HG03196 (cell line): ENCODE data around the gene DSG4.
"Not testable (repeated sequence)": the region's sequence is repeated elsewhere in the genome, so short reads cannot be mapped to it uniquely, and the experiment has no call there.

Experiments used
- ATAC-seq: cut with Tn5 transposase; IDR thresholded peaks from one replicate; pipeline ENCODE4 v1.9.1; 2021; ENCODE audit not compliant: unreplicated experiment

DSG4 gene

DNA sequence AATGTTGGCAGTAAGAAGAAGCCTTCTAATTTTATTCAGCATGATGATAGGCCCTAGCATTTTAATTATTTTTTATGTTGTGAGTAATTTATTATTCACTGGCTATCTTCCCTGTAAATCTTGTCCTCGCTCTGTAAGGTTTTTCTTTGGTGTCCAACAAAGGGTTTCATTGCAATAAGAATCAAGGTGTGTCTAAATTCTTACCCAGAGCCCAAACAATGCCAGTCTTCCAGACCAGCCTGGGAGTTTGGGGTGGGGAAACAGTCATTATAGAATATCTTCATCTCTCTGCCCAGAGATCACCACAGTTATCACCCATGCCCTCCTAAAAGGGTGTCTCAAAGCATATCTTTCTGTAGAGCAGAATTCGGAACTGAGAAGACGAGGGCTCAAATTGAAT, at the start of gene DSG4:
Gene DSG4 (plus strand): TSS at position 301 of the 400 bp plus-strand sequence. CDS start 135 bp downstream, outside the sequence.
- ATAC-seq = no peak

DNA sequence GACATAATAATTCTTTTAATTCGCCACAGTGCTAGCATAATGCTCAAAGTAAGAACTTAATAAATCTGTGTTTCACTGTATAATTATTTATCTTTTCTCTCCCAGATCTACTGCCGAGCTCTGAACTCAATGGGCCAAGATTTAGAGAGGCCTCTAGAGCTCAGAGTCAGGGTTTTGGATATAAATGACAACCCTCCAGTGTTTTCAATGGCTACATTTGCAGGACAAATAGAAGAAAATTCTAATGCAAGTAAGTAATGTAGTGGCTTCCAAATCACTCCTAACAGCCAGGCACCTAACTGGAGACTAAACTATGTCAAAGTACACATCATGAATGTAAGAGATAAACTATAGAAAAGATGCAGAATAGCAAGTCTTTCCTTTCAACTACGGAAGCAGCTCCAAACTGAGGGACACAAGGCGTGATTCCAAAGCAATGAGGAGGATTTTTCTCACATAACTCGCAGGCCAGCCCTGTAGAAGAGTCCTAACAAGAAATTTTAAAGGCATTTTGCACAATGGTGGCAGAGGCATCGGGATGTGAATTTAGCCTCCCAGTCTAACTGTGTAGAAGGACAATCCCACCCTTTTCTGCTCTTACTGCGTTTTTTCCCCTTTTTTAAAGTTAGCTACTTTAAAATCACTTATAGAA, 46.7 kb upstream of the DSG4 start:
- no peak for ATAC-seq

GRCh38 chr18:31343454-31343853, 33.1 kb upstream of the DSG4 start:
- no peak for ATAC-seq

- ATAC-seq = not testable (repeated sequence)
Measured at GRCh38 chr18:31353336-31353735, 23.2 kb upstream of the DSG4 start.

- no peak for ATAC-seq
Measured at GRCh38 chr18:31354990-31355389, 21.6 kb upstream of the DSG4 start.

DNA sequence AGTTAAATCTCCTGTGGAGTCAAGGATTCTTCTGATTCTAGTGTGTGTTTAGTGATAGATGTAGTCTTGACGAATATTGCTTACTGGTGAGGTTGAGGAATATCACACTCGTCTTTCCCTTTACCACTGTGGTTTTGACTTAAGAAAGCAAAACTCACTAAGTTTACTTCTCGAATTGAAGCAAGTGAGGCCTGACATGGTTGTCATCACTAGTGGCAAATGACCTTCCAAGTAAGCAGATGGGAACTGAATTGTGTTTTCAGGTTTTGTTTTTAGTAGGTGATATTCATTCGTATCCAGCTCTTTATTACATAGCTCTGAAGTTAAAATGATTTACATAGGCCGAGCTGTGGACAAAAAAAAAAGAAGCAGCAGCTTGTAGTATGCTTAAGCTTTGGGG, 20.6 kb upstream of the DSG4 start:
- no peak for ATAC-seq

DNA sequence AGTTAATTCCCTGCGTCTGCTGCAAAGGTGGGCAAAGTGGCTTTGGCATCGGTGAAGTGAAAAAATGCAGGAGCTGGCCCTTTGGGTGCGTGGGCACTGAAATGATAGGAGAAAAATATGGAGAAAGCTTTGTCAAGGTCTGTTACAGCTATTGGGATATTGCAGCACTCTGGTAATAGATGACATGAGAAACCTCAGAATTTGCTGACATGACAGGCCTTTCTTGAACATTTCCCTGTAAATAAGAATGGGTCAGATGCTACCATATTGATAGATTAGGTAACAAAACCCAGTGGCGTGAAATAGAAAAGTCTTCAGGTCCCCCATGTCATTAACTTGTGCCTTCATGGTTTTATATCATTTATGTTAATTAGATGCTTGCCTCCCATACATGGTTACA, 12.4 kb upstream of the DSG4 start:
- ATAC-seq = no peak

GRCh38 chr18:31369478-31369877, 7.1 kb upstream of the DSG4 start:
- no peak for ATAC-seq

- no peak for ATAC-seq
Measured at GRCh38 chr18:31371989-31372388, 4.6 kb upstream of the DSG4 start.

DNA sequence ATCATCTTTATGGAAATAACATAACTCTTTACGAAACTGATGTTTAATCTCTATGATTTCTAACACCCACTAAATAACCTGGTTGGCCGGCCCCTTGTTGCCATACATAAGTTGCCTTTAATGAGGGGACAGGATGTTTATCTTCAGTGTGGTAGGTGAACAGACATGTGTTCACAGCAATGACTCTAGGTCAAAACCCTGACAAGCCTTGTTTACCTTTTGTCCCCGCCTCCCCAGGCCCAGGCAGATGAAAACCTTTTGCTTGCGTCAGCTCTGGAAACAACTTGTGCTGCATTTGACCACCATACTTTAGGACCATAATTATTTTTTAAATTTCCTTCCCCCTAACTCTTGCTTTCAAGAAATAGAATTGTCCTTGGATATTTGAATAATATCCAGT, 2.9 kb upstream of the DSG4 start:
- ATAC-seq = no peak

GRCh38 chr18:31380912-31381311, 4.3 kb downstream of the DSG4 start:
- ATAC-seq = no peak

DNA sequence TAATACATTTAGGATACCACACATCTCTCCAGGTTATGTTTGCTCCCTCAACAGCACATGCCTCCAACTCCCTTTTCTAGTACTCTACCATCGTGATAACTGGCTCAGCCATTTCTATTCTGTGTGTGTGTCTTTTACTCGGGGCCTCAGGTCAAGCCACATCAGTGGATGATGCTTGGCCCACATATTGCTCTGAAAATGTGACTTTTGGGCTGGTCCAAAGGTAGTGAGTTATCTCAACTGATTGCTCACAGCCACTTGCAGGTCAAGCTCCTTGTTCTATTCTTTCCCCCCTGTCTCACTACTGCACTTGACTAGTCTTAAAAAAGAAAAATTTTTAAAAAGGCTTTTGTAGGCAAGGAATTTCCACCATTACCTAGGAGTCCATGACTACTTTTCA, 5.5 kb downstream of the DSG4 start:
- no peak for ATAC-seq

DNA sequence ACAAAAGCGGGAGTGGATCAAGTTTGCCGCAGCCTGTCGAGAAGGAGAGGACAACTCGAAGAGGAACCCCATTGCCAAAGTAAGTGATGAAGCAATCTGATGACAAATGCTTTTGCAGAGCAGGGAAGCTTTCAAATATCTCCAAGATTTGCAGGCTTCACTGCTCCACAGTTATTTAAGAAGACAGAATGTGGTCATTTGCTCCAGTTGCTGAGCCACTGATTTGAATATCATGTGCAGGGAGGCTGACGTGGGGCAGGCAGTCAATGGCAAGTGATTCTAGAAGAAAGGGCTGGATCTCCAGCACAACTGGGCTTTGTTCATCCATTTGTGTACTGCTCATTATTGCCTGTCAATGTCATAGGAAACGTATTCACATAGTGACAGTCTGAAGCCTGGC, 10.2 kb downstream of the DSG4 start:
- ATAC-seq = no peak

- ATAC-seq = no peak
Measured at GRCh38 chr18:31393286-31393685, 16.7 kb downstream of the DSG4 start.

DNA sequence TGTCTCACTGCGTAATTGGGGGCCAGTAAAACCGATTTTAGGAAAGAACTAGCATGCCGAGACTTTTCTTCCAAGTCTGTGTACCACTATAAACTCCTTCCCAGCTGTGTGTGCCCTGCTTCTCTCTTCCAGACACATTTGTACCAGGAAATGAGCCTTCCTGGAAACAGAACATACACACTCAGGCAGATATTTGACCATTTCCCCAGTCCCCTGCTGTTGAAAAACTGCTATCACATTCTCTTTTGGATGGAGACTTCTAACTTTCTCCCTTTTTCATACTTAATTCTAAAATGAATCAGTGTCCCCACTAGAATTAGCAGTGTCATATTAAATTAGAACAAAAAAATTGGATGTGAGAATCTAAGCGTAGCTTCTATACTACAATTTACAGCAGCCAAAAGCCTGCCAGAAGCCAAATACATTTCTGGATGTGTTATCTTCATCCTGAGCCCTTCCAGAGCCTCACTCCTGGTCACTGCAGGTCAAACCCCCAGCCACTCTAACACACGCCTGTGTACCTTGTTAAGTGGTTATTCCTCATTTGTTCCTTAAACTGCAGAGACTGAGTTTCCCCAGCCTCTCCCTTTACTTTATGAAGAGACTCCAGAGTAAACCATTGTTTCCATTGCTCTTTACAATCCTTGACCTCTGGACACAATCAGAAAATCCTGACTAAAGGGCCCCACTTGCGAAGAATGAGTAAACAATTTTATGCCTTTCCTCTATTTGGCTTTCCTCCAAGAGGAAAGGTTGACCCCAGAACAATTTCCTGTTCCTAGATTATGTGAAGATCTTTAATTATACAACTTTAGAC, 20.4 kb downstream of the DSG4 start:
- no peak for ATAC-seq

GRCh38 chr18:31398191-31398590, 21.6 kb downstream of the DSG4 start:
- no peak for ATAC-seq

- no peak for ATAC-seq
Measured at GRCh38 chr18:31399306-31400032, 22.9 kb downstream of the DSG4 start.

- no peak for ATAC-seq
Measured at GRCh38 chr18:31401156-31402025, 24.8 kb downstream of the DSG4 start.

DNA sequence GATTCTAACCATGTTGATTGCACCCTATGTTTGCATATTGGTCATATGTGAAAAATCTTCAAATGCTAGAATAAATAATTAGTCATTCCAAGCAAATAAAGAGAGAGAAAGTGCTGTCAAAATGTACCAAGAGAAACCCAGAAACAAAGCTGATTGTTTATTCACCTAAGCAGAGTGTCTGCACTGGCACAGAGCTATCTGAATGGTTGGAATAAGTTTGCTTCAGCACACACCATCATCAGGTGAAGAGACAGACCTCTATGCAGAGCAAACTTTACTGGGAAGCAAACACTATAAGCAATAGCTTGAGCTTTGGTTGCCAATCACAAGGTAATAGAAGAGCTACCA, 25.4 kb downstream of the DSG4 start:
- ATAC-seq = no peak

- ATAC-seq = no peak
Measured at GRCh38 chr18:31403409-31403808, 26.8 kb downstream of the DSG4 start.

GRCh38 chr18:31407649-31408048, 31.1 kb downstream of the DSG4 start:
- no peak for ATAC-seq
